ENCODE results near the gene NUDT16. TPM values are rescaled to one million over a fixed set of nuclear protein-coding genes. Genes with fewer than 3 reads are reported as not detected.

The NUDT16 gene
- total RNA-seq, 4 donors from 2014 or later, result 28.1 to 209 (median 132) TPM

DNA sequence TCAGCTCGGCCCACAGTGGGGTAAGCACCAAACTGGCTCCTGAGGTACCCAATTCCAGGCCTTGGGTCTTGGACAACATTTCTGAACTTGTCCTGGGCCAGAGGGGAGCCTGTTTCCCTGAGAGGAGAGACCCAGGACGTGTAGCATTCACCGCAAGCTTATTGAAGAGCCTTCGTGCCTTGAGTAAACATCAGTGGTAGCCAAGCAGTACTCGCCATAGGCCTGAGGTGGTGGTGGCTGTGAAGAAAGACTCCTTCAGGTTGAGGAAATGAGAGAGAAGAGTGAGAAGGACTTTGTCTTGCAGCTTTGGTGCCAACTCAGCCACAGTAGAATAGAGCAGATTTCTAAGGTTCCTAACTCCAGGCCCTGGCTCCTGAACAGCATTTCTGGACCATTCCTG is 50.2 kb downstream of the NUDT16 start:
- Histone ChIP-seq H3K4me1 (no peaks in the 10 kb centered on the region), H3K27ac (no peak overlapping the region), H3K27me3 (no peaks in the 10 kb centered on the region), H3K36me3 (no peaks in the 10 kb centered on the region), H3K9me3 (no peaks in the 10 kb centered on the region), H3K4me3 (no peak overlapping the region)
- DNase-seq, result no peak
- TF ChIP-seq POLR2A (IDR thresholded peaks at IDR 0.05), result no peak
- TF ChIP-seq, protein P1, sequence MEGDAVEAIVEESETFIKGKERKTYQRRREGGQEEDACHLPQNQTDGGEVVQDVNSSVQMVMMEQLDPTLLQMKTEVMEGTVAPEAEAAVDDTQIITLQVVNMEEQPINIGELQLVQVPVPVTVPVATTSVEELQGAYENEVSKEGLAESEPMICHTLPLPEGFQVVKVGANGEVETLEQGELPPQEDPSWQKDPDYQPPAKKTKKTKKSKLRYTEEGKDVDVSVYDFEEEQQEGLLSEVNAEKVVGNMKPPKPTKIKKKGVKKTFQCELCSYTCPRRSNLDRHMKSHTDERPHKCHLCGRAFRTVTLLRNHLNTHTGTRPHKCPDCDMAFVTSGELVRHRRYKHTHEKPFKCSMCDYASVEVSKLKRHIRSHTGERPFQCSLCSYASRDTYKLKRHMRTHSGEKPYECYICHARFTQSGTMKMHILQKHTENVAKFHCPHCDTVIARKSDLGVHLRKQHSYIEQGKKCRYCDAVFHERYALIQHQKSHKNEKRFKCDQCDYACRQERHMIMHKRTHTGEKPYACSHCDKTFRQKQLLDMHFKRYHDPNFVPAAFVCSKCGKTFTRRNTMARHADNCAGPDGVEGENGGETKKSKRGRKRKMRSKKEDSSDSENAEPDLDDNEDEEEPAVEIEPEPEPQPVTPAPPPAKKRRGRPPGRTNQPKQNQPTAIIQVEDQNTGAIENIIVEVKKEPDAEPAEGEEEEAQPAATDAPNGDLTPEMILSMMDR (IDR thresholded peaks at IDR 0.05), result no peak

DNA sequence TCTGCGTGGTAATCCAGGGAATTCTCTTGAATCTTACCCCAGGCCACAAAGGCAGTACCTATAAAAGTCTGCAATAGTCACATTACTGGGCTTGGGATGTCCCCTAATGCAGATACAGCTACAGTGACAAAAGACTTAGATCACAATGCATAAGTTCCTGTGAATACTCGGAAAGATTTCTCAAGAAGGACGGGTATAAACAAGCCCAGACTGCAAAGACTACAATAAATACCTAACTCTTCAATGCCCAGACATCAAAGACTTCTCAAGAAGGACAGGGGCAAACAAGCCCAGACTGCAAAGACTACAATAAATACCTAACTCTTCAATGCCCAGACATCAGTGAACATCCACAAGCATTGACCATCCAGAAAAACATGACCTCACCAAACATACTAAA is 50.9 kb downstream of the NUDT16 start:
- Histone ChIP-seq H3K4me3 (no peak overlapping the region), H3K9me3 (no peaks in the 10 kb centered on the region), H3K27me3 (no peaks in the 10 kb centered on the region), H3K27ac (no peak overlapping the region), H3K36me3 (no peaks in the 10 kb centered on the region), H3K4me1 (no peaks in the 10 kb centered on the region)
- TF ChIP-seq, protein P1 (IDR thresholded peaks at IDR 0.05), result no peak
- no peak for TF ChIP-seq POLR2A (IDR thresholded peaks at IDR 0.05)
- DNase-seq, result no peak

DNA sequence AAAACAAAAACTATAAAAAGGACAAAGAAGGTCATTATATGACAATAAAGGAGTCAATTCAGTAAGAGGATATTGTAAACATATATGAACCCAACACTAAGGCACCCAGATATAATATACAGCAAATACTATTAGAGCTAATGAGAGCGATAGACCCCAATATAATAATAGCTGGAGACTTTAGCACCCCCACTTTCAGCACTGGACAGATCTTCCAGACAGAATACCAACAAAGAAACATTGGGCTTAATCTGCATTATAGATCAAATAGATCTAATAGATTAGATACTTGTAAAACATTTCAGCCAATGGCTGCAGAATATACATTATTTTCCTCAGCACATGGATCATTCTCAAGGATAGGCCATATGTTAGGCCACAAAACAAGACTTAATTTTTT is 53.4 kb downstream of the NUDT16 start:
- TF ChIP-seq, protein P1 (IDR thresholded peaks at IDR 0.05), result no peak
- TF ChIP-seq POLR2A (IDR thresholded peaks at IDR 0.05), result no peak
- no peaks in the 10 kb centered on the region for H3K36me3 ChIP-seq
- no peaks in the 10 kb centered on the region for H3K27me3 ChIP-seq
- DNase-seq, result no peak
- no peak overlapping the region for H3K27ac ChIP-seq
- no peaks in the 10 kb centered on the region for H3K4me1 ChIP-seq
- no peak overlapping the region for H3K4me3 ChIP-seq
- no peaks in the 10 kb centered on the region for H3K9me3 ChIP-seq

Other genes with a start within 250 kb of the NUDT16 start
- gene MRPL3, start 121.2 kb downstream of the NUDT16 start, total RNA-seq, result 10 to 100 TPM; 55.9 to 69.5 (median 64.8) TPM